Bronchial epithelial cell (primary cell): ENCODE data around the gene OPTN. TPM values are rescaled to one million over a fixed set of nuclear protein-coding genes. Genes with fewer than 3 reads are reported as not detected.

Source experiments
- DNase-seq: peaks from one replicate; pipeline ENCODE4 v3.0.0-alpha.2; 2010; ENCODE audit warnings: low read depth
- FAIRE-seq: peaks from 2 replicates; lab custom pipeline; 2011; peaks lifted over from hg19 to GRCh38; lab: Jason Lieb, UNC
- H3K27me3 ChIP-seq: 2 replicates; pipeline ENCODE4 v1.5.1; 2011; ENCODE audit warnings: low read length; ENCODE audit not compliant: control insufficient read depth, insufficient read depth
- H3K36me3 ChIP-seq: 2 replicates; pipeline ENCODE4 v1.5.1; 2011; ENCODE audit warnings: low read length; ENCODE audit not compliant: control insufficient read depth, insufficient read depth
- H3K4me3 ChIP-seq: 2 replicates; pipeline ENCODE4 v1.5.1; 2011; ENCODE audit warnings: mild to moderate bottlenecking, low read depth, low read length, control low read depth
- CTCF ChIP-seq: IDR thresholded peaks from 2 replicates; pipeline ENCODE4 v1.5.1; 2011; ENCODE audit warnings: mild to moderate bottlenecking, moderate library complexity, low read length, control low read depth, inconsistent platforms; ENCODE audit not compliant: insufficient read depth, severe bottlenecking
- total RNA-seq: library from RNA; depleted of rRNA; stranded (reverse); fragments of >200 nt; gene quantifications from 2 replicates; pipeline ENCODE4 v1.2.1, GENCODE V29; 2014

OPTN gene
- total RNA-seq, 1 donor from 2014 or later, result 57.1 TPM

DNA sequence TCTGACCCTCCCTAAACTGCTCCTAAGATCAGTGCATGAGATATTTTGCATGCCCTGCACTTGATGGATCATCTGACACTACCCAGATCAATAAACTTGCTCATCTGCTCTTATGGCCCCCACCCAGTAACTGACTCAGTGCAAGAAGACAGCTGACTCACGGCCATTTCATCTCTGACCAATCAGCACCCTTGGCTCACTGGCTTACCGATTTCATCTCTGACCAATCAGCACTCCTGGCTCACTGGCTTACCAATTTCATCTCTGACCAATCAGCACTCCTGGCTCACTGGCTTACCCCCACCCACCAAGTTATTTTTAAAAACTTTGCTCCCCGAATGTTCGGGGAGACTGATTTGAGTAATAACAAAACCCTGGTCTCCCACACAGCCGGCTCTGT is 37.2 kb upstream of the OPTN start:
- no peak for FAIRE-seq
- no peaks in the 10 kb centered on the region for H3K27me3 ChIP-seq
- TF ChIP-seq CTCF, result no peak
- H3K4me3 ChIP-seq, result no peak overlapping the region
- no peak for DNase-seq
- no peaks in the 10 kb centered on the region for H3K36me3 ChIP-seq

DNA sequence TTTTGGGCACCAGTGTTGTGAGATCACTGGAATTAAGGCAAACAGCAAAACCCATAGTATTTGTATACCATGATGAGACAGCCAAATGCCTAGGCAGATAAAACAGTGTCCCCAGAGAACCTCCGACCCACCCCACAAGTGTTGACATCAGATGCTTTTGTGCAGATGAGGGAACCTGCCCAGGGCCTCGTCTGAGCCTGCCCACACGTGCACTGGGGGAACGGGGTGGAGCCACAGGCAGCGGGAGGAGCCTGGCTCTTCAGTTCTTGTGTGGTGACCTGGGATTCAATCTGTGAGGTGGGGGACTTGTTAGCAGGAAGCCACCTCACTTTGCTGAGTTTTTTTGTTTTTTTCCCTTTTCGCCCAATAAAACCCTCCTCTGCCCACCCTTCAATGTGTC is 33.4 kb upstream of the OPTN start:
- Histone ChIP-seq H3K27me3 (no peaks in the 10 kb centered on the region), H3K4me3 (no peak overlapping the region), H3K36me3 (no peaks in the 10 kb centered on the region)
- TF ChIP-seq CTCF, result no peak
- DNase-seq (peak; percentile 11), FAIRE-seq (no peak)

DNA sequence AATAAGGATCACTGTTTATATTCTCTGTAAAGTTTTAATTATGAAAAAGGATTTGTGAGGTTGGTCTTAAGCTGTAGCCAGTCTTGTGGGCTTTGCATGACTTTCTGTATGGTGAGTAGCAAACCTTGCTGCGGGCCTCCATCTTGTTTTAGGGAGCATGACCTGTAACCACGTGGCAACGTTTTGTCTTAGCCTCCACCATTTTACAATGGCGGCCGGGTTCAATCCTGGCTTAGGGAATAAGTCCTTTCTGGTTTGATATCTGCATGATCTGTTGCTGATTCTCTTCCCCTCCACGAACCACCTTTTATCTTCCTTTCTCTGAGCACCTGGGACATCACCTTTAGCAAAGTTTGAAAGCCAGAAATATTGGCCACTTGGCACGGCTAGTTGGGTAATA is 32.5 kb upstream of the OPTN start:
- FAIRE-seq (no peak), DNase-seq (no peak)
- TF ChIP-seq CTCF, result no peak
- Histone ChIP-seq H3K36me3 (no peaks in the 10 kb centered on the region), H3K27me3 (no peaks in the 10 kb centered on the region), H3K4me3 (no peak overlapping the region)

DNA sequence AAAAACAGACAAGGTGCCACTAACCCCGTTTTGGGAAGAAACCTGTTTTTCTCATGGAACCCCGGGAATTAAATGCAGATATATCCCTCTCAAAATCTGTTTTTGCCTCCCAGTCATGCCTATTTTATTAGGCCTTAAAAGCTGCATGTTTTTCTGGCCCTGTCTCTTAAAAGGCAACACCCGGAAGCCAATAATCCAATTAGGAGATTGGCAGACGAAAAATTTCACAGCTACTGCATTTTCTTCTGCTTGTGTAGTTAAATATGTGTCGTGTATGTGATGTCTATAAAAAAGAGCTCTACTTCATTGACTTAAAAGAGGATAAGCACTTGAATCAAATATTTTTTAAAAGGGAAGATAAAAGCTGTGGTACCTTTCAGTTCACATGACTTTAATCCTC is 31.9 kb upstream of the OPTN start:
- Histone ChIP-seq H3K36me3 (no peaks in the 10 kb centered on the region), H3K27me3 (no peaks in the 10 kb centered on the region), H3K4me3 (no peak overlapping the region)
- FAIRE-seq (no peak), DNase-seq (no peak)
- no peak for TF ChIP-seq CTCF

DNA sequence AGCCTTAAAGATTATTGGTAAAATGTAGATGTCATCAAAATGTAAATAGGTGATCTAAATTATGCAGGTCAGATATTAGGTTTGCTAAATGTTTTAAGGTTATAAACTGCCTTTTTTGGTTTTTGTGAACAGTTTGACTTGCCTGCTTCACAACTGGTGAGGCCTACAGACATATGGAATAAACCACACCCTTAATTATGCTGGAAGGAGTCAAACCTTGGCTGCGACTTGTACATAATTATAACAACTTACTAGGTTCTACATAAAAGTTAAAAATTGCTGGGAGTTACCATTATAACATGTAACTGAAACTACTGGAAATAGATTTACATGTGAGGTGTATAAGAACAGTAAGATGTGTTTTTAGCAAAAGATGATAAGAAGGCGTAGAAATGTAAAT is 31.5 kb upstream of the OPTN start:
- Histone ChIP-seq H3K27me3 (no peaks in the 10 kb centered on the region), H3K4me3 (no peak overlapping the region), H3K36me3 (no peaks in the 10 kb centered on the region)
- TF ChIP-seq CTCF, result no peak
- no peak for FAIRE-seq
- no peak for DNase-seq

- no peaks in the 10 kb centered on the region for H3K27me3 ChIP-seq
- DNase-seq, result no peak
- H3K36me3 ChIP-seq, result no peaks in the 10 kb centered on the region
- FAIRE-seq, result no peak
- no peak overlapping the region for H3K4me3 ChIP-seq
- TF ChIP-seq CTCF, result no peak
Measured at GRCh38 chr10:13072339-13072738, 27.6 kb upstream of the OPTN start.
